Testis (tissue), 2 donors: Measurements from ENCODE around the gene RASL10A.

ENCODE experiments used
- CTCF ChIP-seq, 3 experiments: fragments of 450-650 bp in 2 of 3; fragments of 200-600 bp in 1 of 3; sonication (generic) in 1 of 3; IDR thresholded peaks; one replicate each; pipeline ENCODE4 v1.5.1; 2016 to 2019; ENCODE audit warnings: antibody characterized with exemption in 3 of 3, mild to moderate bottlenecking in 2 of 3, moderate library complexity in 1 of 3
- POLR2A ChIP-seq: fragments of 450-650 bp; IDR thresholded peaks from one replicate; pipeline ENCODE4 v1.6.1; 2017; ENCODE audit warnings: antibody characterized with exemption, mild to moderate bottlenecking, moderate library complexity

- TF ChIP-seq POLR2A: no peak
- no peak for TF ChIP-seq CTCF (IDR thresholded peaks at IDR 0.05)
Observed at GRCh38 chr22:29341849-29342127, 26.3 kb upstream of the RASL10A start.
